SK-N-SH treated with all-trans-retinoic acid at 6 μM for 48 hours (cell line): ENCODE results near the gene KCNK3.

Experiments used
- BACH2 ChIP-seq: fragments of 250-450 bp; sonication (Bioruptor Pico); IDR thresholded peaks from 2 replicates; pipeline ENCODE4 v1.9.0; 2021; ENCODE audit warnings: mild to moderate bottlenecking, borderline replicate concordance
- ISL1 ChIP-seq: fragments of 250-450 bp; sonication (Bioruptor Pico); IDR thresholded peaks from 2 replicates; pipeline ENCODE4 v2.1.2; 2022; ENCODE audit warnings: mild to moderate bottlenecking, moderate library complexity
- OSR1 ChIP-seq: fragments of 250-450 bp; sonication (Bioruptor Pico); IDR thresholded peaks from 2 replicates; pipeline ENCODE4 v1.8.0; 2022; ENCODE audit warnings: moderate library complexity, mild to moderate bottlenecking, inconsistent platforms
- RARB ChIP-seq: fragments of 250-450 bp; sonication (Bioruptor Pico); IDR thresholded peaks from 2 replicates; pipeline ENCODE4 v1.8.0; 2021; ENCODE audit warnings: mild to moderate bottlenecking, moderate library complexity
- ZC3H10 ChIP-seq: fragments of 250-450 bp; sonication (Bioruptor Pico); IDR thresholded peaks from 2 replicates; pipeline ENCODE4 v1.5.1; 2021; ENCODE audit warnings: mild to moderate bottlenecking, moderate library complexity
- ZFP3 ChIP-seq: fragments of 250-450 bp; sonication (Bioruptor Pico); IDR thresholded peaks from 2 replicates; pipeline ENCODE4 v1.5.0; 2020; ENCODE audit warnings: mild to moderate bottlenecking, moderate library complexity
- ZFP30 ChIP-seq: fragments of 450-650 bp; formaldehyde crosslinking; IDR thresholded peaks from 2 replicates; pipeline ENCODE4 v1.5.0; 2022; ENCODE audit warnings: mild to moderate bottlenecking, moderate library complexity
- ZNF565 ChIP-seq: fragments of 450-650 bp; formaldehyde crosslinking; conservative IDR thresholded peaks from 2 replicates; pipeline ENCODE4 v1.5.0; 2020; ENCODE audit warnings: low read depth, mild to moderate bottlenecking, moderate library complexity
- TF ChIP-seq, protein P1 (sequence below): fragments of 250-450 bp; sonication (Bioruptor Pico); IDR thresholded peaks from 2 replicates; pipeline ENCODE4 v1.5.0; 2020; ENCODE audit warnings: mild to moderate bottlenecking, moderate library complexity
- TF ChIP-seq, protein P2 (sequence below): fragments of 250-450 bp; sonication (Bioruptor Pico); IDR thresholded peaks from 2 replicates; pipeline ENCODE4 v1.8.0; 2020; ENCODE audit warnings: mild to moderate bottlenecking, moderate library complexity, borderline replicate concordance
- TF ChIP-seq, protein P3 (sequence below): fragments of 250-450 bp; sonication (Bioruptor Pico); IDR thresholded peaks from 2 replicates; pipeline ENCODE4 v1.8.0; 2021; ENCODE audit warnings: low read depth, mild to moderate bottlenecking, moderate library complexity, borderline replicate concordance
- TF ChIP-seq, protein P4 (sequence below): fragments of 250-450 bp; sonication (Bioruptor Pico); IDR thresholded peaks from 2 replicates; pipeline ENCODE4 v1.5.1; 2020; ENCODE audit warnings: low read depth, mild to moderate bottlenecking, moderate library complexity
- TF ChIP-seq, protein P5 (sequence below): fragments of 250-450 bp; sonication (Bioruptor Pico); IDR thresholded peaks from 2 replicates; pipeline ENCODE4 v1.5.1; 2021; ENCODE audit warnings: mild to moderate bottlenecking, moderate library complexity

DNA sequence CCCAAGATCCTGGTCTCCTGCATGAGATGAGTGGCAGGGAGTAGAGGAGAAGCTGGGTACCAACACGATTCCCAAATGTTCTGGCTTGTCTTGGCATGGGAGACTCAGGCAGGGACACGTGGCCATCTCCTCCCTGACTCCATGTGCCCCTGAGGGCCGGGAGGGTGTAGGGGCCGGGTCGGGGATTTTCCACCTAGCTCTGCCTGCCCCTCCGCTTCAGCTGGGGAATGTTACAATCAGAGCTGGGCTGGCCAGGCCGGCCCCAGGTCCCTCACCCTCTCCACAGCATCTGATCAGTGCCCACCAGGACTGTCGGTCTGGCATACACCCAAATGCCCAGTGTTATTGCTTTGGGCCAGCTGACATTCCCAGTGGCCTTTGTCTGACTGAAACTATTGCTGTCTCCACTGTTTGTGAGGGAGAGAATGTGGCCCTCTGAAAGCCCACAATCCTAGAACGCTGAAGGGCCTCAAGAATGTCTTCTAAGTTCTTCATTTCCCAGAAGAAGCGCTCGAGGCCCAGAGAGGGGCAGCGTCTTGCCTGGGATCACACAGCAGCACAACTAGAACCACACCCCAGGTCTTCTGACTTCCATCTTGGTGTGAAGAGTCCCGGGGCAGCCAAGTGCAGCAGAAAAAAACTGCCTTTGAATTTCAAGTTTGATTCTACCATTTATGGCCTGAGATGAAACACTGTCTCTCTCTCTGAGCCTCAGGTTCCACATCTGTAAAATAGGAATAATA lies 23.2 kb downstream of the KCNK3 start:
- TF ChIP-seq ZFP3 (CRISPR knock-in tag) (no peak), OSR1 (CRISPR knock-in tag) (no peak), ZC3H10 (CRISPR knock-in tag) (no peak), RARB (no peak), ISL1 (CRISPR knock-in tag) (no peak), BACH2 (no peak), ZFP30 (CRISPR knock-in tag) (no peak), ZNF565 (CRISPR knock-in tag) (no peak)
- TF ChIP-seq, protein P1, sequence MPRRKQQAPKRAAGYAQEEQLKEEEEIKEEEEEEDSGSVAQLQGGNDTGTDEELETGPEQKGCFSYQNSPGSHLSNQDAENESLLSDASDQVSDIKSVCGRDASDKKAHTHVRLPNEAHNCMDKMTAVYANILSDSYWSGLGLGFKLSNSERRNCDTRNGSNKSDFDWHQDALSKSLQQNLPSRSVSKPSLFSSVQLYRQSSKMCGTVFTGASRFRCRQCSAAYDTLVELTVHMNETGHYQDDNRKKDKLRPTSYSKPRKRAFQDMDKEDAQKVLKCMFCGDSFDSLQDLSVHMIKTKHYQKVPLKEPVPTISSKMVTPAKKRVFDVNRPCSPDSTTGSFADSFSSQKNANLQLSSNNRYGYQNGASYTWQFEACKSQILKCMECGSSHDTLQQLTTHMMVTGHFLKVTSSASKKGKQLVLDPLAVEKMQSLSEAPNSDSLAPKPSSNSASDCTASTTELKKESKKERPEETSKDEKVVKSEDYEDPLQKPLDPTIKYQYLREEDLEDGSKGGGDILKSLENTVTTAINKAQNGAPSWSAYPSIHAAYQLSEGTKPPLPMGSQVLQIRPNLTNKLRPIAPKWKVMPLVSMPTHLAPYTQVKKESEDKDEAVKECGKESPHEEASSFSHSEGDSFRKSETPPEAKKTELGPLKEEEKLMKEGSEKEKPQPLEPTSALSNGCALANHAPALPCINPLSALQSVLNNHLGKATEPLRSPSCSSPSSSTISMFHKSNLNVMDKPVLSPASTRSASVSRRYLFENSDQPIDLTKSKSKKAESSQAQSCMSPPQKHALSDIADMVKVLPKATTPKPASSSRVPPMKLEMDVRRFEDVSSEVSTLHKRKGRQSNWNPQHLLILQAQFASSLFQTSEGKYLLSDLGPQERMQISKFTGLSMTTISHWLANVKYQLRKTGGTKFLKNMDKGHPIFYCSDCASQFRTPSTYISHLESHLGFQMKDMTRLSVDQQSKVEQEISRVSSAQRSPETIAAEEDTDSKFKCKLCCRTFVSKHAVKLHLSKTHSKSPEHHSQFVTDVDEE (CRISPR knock-in tag), result no peak
- TF ChIP-seq, protein P2, sequence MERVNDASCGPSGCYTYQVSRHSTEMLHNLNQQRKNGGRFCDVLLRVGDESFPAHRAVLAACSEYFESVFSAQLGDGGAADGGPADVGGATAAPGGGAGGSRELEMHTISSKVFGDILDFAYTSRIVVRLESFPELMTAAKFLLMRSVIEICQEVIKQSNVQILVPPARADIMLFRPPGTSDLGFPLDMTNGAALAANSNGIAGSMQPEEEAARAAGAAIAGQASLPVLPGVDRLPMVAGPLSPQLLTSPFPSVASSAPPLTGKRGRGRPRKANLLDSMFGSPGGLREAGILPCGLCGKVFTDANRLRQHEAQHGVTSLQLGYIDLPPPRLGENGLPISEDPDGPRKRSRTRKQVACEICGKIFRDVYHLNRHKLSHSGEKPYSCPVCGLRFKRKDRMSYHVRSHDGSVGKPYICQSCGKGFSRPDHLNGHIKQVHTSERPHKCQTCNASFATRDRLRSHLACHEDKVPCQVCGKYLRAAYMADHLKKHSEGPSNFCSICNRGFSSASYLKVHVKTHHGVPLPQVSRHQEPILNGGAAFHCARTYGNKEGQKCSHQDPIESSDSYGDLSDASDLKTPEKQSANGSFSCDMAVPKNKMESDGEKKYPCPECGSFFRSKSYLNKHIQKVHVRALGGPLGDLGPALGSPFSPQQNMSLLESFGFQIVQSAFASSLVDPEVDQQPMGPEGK (CRISPR knock-in tag), result no peak
- TF ChIP-seq, protein P3, sequence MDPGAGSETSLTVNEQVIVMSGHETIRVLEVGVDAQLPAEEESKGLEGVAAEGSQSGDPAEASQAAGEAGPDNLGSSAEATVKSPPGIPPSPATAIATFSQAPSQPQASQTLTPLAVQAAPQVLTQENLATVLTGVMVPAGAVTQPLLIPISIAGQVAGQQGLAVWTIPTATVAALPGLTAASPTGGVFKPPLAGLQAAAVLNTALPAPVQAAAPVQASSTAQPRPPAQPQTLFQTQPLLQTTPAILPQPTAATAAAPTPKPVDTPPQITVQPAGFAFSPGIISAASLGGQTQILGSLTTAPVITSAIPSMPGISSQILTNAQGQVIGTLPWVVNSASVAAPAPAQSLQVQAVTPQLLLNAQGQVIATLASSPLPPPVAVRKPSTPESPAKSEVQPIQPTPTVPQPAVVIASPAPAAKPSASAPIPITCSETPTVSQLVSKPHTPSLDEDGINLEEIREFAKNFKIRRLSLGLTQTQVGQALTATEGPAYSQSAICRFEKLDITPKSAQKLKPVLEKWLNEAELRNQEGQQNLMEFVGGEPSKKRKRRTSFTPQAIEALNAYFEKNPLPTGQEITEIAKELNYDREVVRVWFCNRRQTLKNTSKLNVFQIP (CRISPR knock-in tag), result no peak
- TF ChIP-seq, protein P4, sequence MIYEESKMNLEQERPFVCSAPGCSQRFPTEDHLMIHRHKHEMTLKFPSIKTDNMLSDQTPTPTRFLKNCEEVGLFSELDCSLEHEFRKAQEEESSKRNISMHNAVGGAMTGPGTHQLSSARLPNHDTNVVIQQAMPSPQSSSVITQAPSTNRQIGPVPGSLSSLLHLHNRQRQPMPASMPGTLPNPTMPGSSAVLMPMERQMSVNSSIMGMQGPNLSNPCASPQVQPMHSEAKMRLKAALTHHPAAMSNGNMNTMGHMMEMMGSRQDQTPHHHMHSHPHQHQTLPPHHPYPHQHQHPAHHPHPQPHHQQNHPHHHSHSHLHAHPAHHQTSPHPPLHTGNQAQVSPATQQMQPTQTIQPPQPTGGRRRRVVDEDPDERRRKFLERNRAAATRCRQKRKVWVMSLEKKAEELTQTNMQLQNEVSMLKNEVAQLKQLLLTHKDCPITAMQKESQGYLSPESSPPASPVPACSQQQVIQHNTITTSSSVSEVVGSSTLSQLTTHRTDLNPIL (CRISPR knock-in tag), result no peak
- TF ChIP-seq, protein P5, sequence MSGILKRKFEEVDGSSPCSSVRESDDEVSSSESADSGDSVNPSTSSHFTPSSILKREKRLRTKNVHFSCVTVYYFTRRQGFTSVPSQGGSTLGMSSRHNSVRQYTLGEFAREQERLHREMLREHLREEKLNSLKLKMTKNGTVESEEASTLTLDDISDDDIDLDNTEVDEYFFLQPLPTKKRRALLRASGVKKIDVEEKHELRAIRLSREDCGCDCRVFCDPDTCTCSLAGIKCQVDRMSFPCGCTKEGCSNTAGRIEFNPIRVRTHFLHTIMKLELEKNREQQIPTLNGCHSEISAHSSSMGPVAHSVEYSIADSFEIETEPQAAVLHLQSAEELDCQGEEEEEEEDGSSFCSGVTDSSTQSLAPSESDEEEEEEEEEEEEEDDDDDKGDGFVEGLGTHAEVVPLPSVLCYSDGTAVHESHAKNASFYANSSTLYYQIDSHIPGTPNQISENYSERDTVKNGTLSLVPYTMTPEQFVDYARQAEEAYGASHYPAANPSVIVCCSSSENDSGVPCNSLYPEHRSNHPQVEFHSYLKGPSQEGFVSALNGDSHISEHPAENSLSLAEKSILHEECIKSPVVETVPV (CRISPR knock-in tag), result no peak
